Trophoblast cell (in vitro differentiated cells and primary cell): ENCODE results near the gene MEG3.

Experiments used
- DNase-seq, 2 donors: peaks; one replicate each; pipeline ENCODE4 v3.0.0-alpha.2; 2016
- H2AFZ ChIP-seq: 2 replicates; pipeline ENCODE4 v1.6.1; 2013; ENCODE audit warnings: low read length, moderate library complexity, mild to moderate bottlenecking; ENCODE audit not compliant: insufficient read depth, poor library complexity
- H2AK5ac ChIP-seq: 2 replicates; pipeline ENCODE4 v1.6.1; 2013; ENCODE audit warnings: mild to moderate bottlenecking, low read length
- H2BK120ac ChIP-seq: 2 replicates; pipeline ENCODE4 v1.6.1; 2013; ENCODE audit warnings: low read length, mild to moderate bottlenecking, moderate library complexity; ENCODE audit not compliant: insufficient read depth, poor library complexity
- H2BK12ac ChIP-seq: 2 replicates; pipeline ENCODE4 v1.6.1; 2013; ENCODE audit warnings: mild to moderate bottlenecking, low read length, moderate library complexity
- H2BK5ac ChIP-seq: 2 replicates; pipeline ENCODE4 v1.6.1; 2013; ENCODE audit warnings: low read length, low read depth, moderate library complexity, mild to moderate bottlenecking; ENCODE audit not compliant: poor library complexity
- H3K14ac ChIP-seq: 2 replicates; pipeline ENCODE4 v1.6.1; 2013; ENCODE audit warnings: mild to moderate bottlenecking, low read length
- H3K18ac ChIP-seq: 2 replicates; pipeline ENCODE4 v1.6.1; 2013; ENCODE audit warnings: mild to moderate bottlenecking, low read length
- H3K23ac ChIP-seq: 2 replicates; pipeline ENCODE4 v1.6.1; 2013; ENCODE audit warnings: low read length
- H3K27ac ChIP-seq: 2 replicates; pipeline ENCODE4 v1.5.1; 2013; ENCODE audit warnings: low read depth, mild to moderate bottlenecking, inconsistent platforms, low read length, moderate library complexity
- H3K27me3 ChIP-seq: 2 replicates; pipeline ENCODE4 v1.6.1; 2013; ENCODE audit warnings: inconsistent platforms, mild to moderate bottlenecking, low read length, moderate library complexity; ENCODE audit not compliant: insufficient read depth
- H3K36me3 ChIP-seq, 2 experiments: 1 replicate in 1 of 2; 2 replicates in 1 of 2; pipeline ENCODE4 v1.6.1; 2013; ENCODE audit warnings: low read length in 2 of 2, mild to moderate bottlenecking in 2 of 2, moderate library complexity in 1 of 2; ENCODE audit not compliant: insufficient read depth in 2 of 2, control insufficient read depth in 1 of 2
- H3K4ac ChIP-seq: 2 replicates; pipeline ENCODE4 v1.6.1; 2013; ENCODE audit warnings: low read depth, mild to moderate bottlenecking, low read length, moderate library complexity
- H3K4me1 ChIP-seq, 2 experiments: 1 replicate in 1 of 2; 2 replicates in 1 of 2; pipeline ENCODE4 v1.6.1; 2013; ENCODE audit warnings: low read length in 2 of 2, mild to moderate bottlenecking in 2 of 2, moderate library complexity in 1 of 2; ENCODE audit not compliant: insufficient read depth in 2 of 2, control insufficient read depth in 1 of 2
- H3K4me2 ChIP-seq: 2 replicates; pipeline ENCODE4 v1.6.1; 2013; ENCODE audit warnings: inconsistent platforms, mild to moderate bottlenecking, low read length, moderate library complexity
- H3K4me3 ChIP-seq: 2 replicates; pipeline ENCODE4 v1.5.1; 2013; ENCODE audit warnings: mild to moderate bottlenecking, low read depth, low read length, inconsistent platforms
- H3K79me1 ChIP-seq: one replicate; pipeline ENCODE4 v1.6.1; 2013; ENCODE audit warnings: low read length
- H3K79me2 ChIP-seq: 2 replicates; pipeline ENCODE4 v1.6.1; 2013; ENCODE audit warnings: low read length, mild to moderate bottlenecking; ENCODE audit not compliant: control insufficient read depth, insufficient read depth, poor library complexity
- H3K9ac ChIP-seq: 2 replicates; pipeline ENCODE4 v1.6.1; 2013; ENCODE audit warnings: mild to moderate bottlenecking, low read length
- H3K9me3 ChIP-seq: 2 replicates; pipeline ENCODE4 v1.6.1; 2013; ENCODE audit warnings: low read depth, mild to moderate bottlenecking, control low read depth, inconsistent platforms, low read length; ENCODE audit not compliant: insufficient read depth
- H4K12ac ChIP-seq: 2 replicates; pipeline ENCODE4 v1.6.1; 2013; ENCODE audit warnings: low read depth, mild to moderate bottlenecking, low read length, moderate library complexity
- H4K8ac ChIP-seq: 2 replicates; pipeline ENCODE4 v1.6.1; 2013; ENCODE audit warnings: low read depth, mild to moderate bottlenecking, low read length, moderate library complexity
- H4K91ac ChIP-seq: one replicate; pipeline ENCODE4 v1.6.1; 2013; ENCODE audit warnings: low read depth, mild to moderate bottlenecking, low read length, moderate library complexity
- WGBS: extraction: QIAGEN DNeasy Blood & Tissue Kit; methylation state at CpG from one replicate; pipeline ENCODE4 v1.1.7; 2013; ENCODE audit warnings: missing lambda C conversion rate; ENCODE audit not compliant: insufficient read length, insufficient coverage; ENCODE audit errors: extremely low coverage; 5-methylcytosine and 5-hydroxymethylcytosine counted together

Gene MEG3

DNA sequence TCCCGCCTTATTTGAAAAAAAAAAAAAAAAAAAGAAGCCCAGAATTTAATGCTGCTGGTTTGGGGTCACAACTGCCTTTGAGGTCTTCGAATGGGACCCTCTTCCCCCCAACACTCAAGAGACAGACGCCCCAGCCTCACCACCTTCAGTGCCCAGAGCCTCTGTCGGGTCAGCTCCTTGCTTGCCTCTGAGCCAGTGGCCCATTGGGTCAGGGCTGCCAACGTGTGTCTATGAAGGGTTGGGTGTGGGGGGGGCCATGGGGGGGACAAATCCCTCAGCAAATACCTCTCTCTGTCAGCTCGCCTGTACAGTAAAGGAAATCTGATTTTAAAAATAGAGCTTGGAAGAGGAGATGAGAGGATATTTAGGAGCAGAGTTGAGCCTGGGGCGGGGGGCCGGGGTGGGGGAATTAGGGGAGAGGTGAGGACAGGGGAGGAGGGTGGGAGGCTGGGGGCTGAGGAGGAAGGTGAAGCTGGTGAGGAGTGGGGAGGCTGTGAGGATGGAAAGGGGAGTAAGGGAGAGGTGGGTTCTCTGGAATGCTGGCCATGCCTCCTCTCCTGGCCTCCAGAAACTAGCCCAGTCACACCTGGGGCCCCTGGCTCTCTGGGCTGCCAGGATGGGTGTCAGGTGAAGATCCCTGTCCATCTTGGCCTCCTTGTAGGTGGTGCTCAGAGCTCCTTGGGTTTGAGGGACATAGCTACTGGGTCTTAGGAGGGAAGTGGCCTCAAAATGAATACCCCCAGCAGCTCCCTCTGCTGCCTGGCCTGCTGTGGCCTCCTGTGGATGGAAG lies 64.3 kb downstream of the MEG3 start:
- Histone ChIP-seq H3K4me3 (no peak overlapping the region), H2AK5ac (no peak overlapping the region), H4K91ac (no peak overlapping the region), H3K27ac (no peak overlapping the region), H3K79me1 (no peaks in the 10 kb centered on the region), H2BK120ac (no peak overlapping the region), H3K14ac (no peak overlapping the region), H3K27me3 (no peaks in the 10 kb centered on the region), H3K36me3 (no peaks in the 10 kb centered on the region), H4K8ac (no peak overlapping the region), H3K79me2 (no peaks in the 10 kb centered on the region), H2BK12ac (no peak overlapping the region), H3K9ac (no peak overlapping the region), H3K4me2 (no peak overlapping the region), H3K4ac (no peak overlapping the region), H3K18ac (no peak overlapping the region), H2AFZ (no peak overlapping the region), H3K4me1 (no peaks in the 10 kb centered on the region), H4K12ac (no peak overlapping the region), H3K23ac (no peak overlapping the region), H3K9me3 (no peaks in the 10 kb centered on the region), H2BK5ac (no peak overlapping the region)
- DNase-seq, result no peak
- no CpG with 5 or more reads among the region's 8 CpGs for WGBS

GRCh38 chr14:100891051-100891450 lies 65.1 kb downstream of the MEG3 start:
- Histone ChIP-seq H3K79me1 (no peaks in the 10 kb centered on the region), H2AK5ac (no peak overlapping the region), H3K27ac (no peak overlapping the region), H2BK120ac (no peak overlapping the region), H3K4me1 (no peaks in the 10 kb centered on the region), H3K18ac (no peak overlapping the region), H4K12ac (no peak overlapping the region), H3K4ac (no peak overlapping the region), H3K79me2 (no peaks in the 10 kb centered on the region), H3K14ac (no peak overlapping the region), H3K4me3 (no peak overlapping the region), H3K36me3 (no peaks in the 10 kb centered on the region), H2BK5ac (no peak overlapping the region), H4K91ac (no peak overlapping the region), H3K27me3 (no peaks in the 10 kb centered on the region), H4K8ac (no peak overlapping the region), H3K23ac (no peak overlapping the region), H2AFZ (no peak overlapping the region), H3K9ac (no peak overlapping the region), H3K4me2 (no peak overlapping the region), H2BK12ac (no peak overlapping the region), H3K9me3 (no peaks in the 10 kb centered on the region)
- DNase-seq, result no peak
- WGBS, result no CpG with 5 or more reads among the region's 10 CpGs

GRCh38 chr14:100891501-100892445 lies 65.9 kb downstream of the MEG3 start:
- Histone ChIP-seq H2AFZ (no peak overlapping the region), H2AK5ac (no peak overlapping the region), H2BK12ac (no peak overlapping the region), H2BK120ac (no peak overlapping the region), H3K9me3 (no peaks in the 10 kb centered on the region), H3K23ac (no peak overlapping the region), H4K8ac (no peak overlapping the region), H4K91ac (no peak overlapping the region), H3K79me1 (no peaks in the 10 kb centered on the region), H3K9ac (no peak overlapping the region), H3K27ac (no peak overlapping the region), H3K4me3 (no peak overlapping the region), H3K4me1 (no peaks in the 10 kb centered on the region), H3K4me2 (no peak overlapping the region), H3K4ac (no peak overlapping the region), H3K27me3 (no peaks in the 10 kb centered on the region), H3K79me2 (no peaks in the 10 kb centered on the region), H4K12ac (no peak overlapping the region), H3K18ac (no peak overlapping the region), H3K36me3 (no peaks in the 10 kb centered on the region), H3K14ac (no peak overlapping the region), H2BK5ac (no peak overlapping the region)
- DNase-seq, result no peak
- WGBS, result no CpG with 5 or more reads among the region's 13 CpGs

- Histone ChIP-seq H3K9me3 (no peaks in the 10 kb centered on the region), H3K4ac (no peak overlapping the region), H2BK120ac (no peak overlapping the region), H3K9ac (no peak overlapping the region), H3K18ac (no peak overlapping the region), H3K79me1 (no peaks in the 10 kb centered on the region), H4K12ac (no peak overlapping the region), H2AFZ (no peak overlapping the region), H3K27ac (no peak overlapping the region), H3K4me2 (no peak overlapping the region), H3K14ac (no peak overlapping the region), H3K36me3 (no peaks in the 10 kb centered on the region), H3K23ac (no peak overlapping the region), H3K79me2 (no peaks in the 10 kb centered on the region), H2BK12ac (no peak overlapping the region), H3K27me3 (no peaks in the 10 kb centered on the region), H3K4me1 (no peaks in the 10 kb centered on the region), H2BK5ac (no peak overlapping the region), H4K91ac (no peak overlapping the region), H3K4me3 (no peak overlapping the region), H2AK5ac (no peak overlapping the region), H4K8ac (no peak overlapping the region)
- DNase-seq, result no peak
- no CpG with 5 or more reads among the region's 17 CpGs for WGBS
Measured at GRCh38 chr14:100892496-100893227, 66.7 kb downstream of the MEG3 start.
